Esophagus muscularis mucosa (tissue), 4 donors: Measurements from ENCODE around the gene CCDC102B.

Experiments
- CTCF ChIP-seq, 3 experiments: fragments of 200-600 bp in 2 of 3; fragments of 450-650 bp in 1 of 3; sonication (generic) in 2 of 3; IDR thresholded peaks; one replicate each; pipeline ENCODE4 v1.5.1; 2017 to 2019; ENCODE audit warnings: antibody characterized with exemption in 3 of 3, mild to moderate bottlenecking in 2 of 3, moderate library complexity in 1 of 3
- EP300 ChIP-seq: sonication (generic); formaldehyde crosslinking; IDR thresholded peaks from one replicate; pipeline ENCODE4 v1.6.1; 2017; ENCODE audit warnings: antibody characterized with exemption
- POLR2A ChIP-seq: fragments of 450-650 bp; IDR thresholded peaks from one replicate; pipeline ENCODE4 v1.6.1; 2017; ENCODE audit warnings: antibody characterized with exemption, moderate library complexity, mild to moderate bottlenecking, low read depth
- POLR2AphosphoS5 ChIP-seq, 2 donors: sonication (generic); formaldehyde crosslinking; IDR thresholded peaks; one replicate each; pipeline ENCODE4 v1.6.1; 2017; ENCODE audit warnings: antibody characterized with exemption in 2 of 2

GRCh38 chr18:68979737-68980136 lies 181.9 kb downstream of the CCDC102B start:
- TF ChIP-seq CTCF (IDR thresholded peaks at IDR 0.05) = no peak
- no peak for TF ChIP-seq POLR2AphosphoS5 (IDR thresholded peaks at IDR 0.05)
- TF ChIP-seq POLR2A = no peak
- no peak for TF ChIP-seq EP300
